IMR-90 (cell line): ENCODE measurements around the gene LRRN2. TPM values are rescaled to one million over a fixed set of nuclear protein-coding genes. Genes with fewer than 3 reads are reported as not detected.

Experiments
- ATAC-seq: fragments of 200-7000 bp; cut with Tn5 transposase; 2 replicates; pipeline ENCODE4 v1.9.1; 2020; ENCODE audit warnings: low read depth, mild to moderate bottlenecking, moderate library complexity
- BruUV-seq: library from RNA; stranded (reverse); fragments of 400-500 nt; replicated peaks from 2 replicates; lab custom pipeline; 2021; lab: Mats Ljungman, UMichigan
- CTCF ChIA-PET: fragments of 300-600 bp; formaldehyde crosslinking; extraction: SDS; loops from one replicate; lab custom pipeline; 2021; ENCODE audit warnings: antibody characterized with exemption; lab: Yijun Ruan, JAX
- POLR2A ChIA-PET: fragments of 300-600 bp; sonication (Branson Sonifier 250); formaldehyde crosslinking; loops from one replicate; lab custom pipeline; 2022; ENCODE audit warnings: antibody characterized with exemption; ENCODE audit not compliant: unreplicated experiment; lab: Charles Lee
- DNase-seq: peaks from one replicate; pipeline ENCODE4 v3.0.0; 2013
- H2AFZ ChIP-seq: replicated peaks from 2 replicates; pipeline ENCODE3; 2013; ENCODE audit warnings: low read length, mild to moderate bottlenecking; ENCODE audit not compliant: poor library complexity
- H2AK5ac ChIP-seq: 2 replicates; pipeline ENCODE4 v1.6.1; 2013; ENCODE audit warnings: low read depth, low read length, inconsistent platforms
- H2AK9ac ChIP-seq: replicated peaks from 2 replicates; pipeline ENCODE3; 2013; ENCODE audit warnings: mild to moderate bottlenecking, low read depth, low read length, moderate library complexity; ENCODE audit not compliant: poor library complexity
- H2BK120ac ChIP-seq: 2 replicates; pipeline ENCODE4 v1.6.1; 2013; ENCODE audit warnings: low read depth, low read length, inconsistent platforms
- H2BK15ac ChIP-seq: 3 replicates; pipeline ENCODE4 v1.6.1; 2013; ENCODE audit warnings: low read depth, low read length, inconsistent platforms
- H2BK20ac ChIP-seq: 2 replicates; pipeline ENCODE4 v1.6.1; 2013; ENCODE audit warnings: low read depth, mild to moderate bottlenecking, inconsistent platforms, low read length, moderate library complexity
- H2BK5ac ChIP-seq: 2 replicates; pipeline ENCODE4 v1.6.1; 2013; ENCODE audit warnings: mild to moderate bottlenecking, low read depth, low read length, inconsistent platforms; ENCODE audit not compliant: poor library complexity, severe bottlenecking
- H3K14ac ChIP-seq: replicated peaks from 2 replicates; pipeline ENCODE4 v1.6.1; 2013; ENCODE audit warnings: low read depth, low read length, inconsistent platforms
- H3K18ac ChIP-seq: 2 replicates; pipeline ENCODE4 v1.6.1; 2013; ENCODE audit warnings: low read depth, low read length, control low read depth
- H3K23ac ChIP-seq: 2 replicates; pipeline ENCODE4 v1.6.1; 2013; ENCODE audit warnings: low read depth, low read length, inconsistent platforms
- H3K27ac ChIP-seq: 2 replicates; pipeline ENCODE4 v1.5.1; 2013; ENCODE audit warnings: mild to moderate bottlenecking, control low read depth, low read length; ENCODE audit not compliant: insufficient read depth
- H3K27me3 ChIP-seq: 2 replicates; pipeline ENCODE4 v1.6.1; 2013; ENCODE audit warnings: low read length; ENCODE audit not compliant: control insufficient read depth, insufficient read depth
- H3K36me3 ChIP-seq: 2 replicates; pipeline ENCODE4 v1.6.1; 2013; ENCODE audit warnings: low read length, mixed read lengths; ENCODE audit not compliant: control insufficient read depth, insufficient read depth
- H3K4ac ChIP-seq: 2 replicates; pipeline ENCODE4 v1.6.1; 2013; ENCODE audit warnings: low read depth, low read length, inconsistent platforms
- H3K4me1 ChIP-seq: 2 replicates; pipeline ENCODE4 v1.6.1; 2013; ENCODE audit warnings: low read length, mixed read lengths; ENCODE audit not compliant: control insufficient read depth, insufficient read depth
- H3K4me2 ChIP-seq: 2 replicates; pipeline ENCODE4 v1.6.1; 2013; ENCODE audit warnings: low read depth, mild to moderate bottlenecking, control low read depth, low read length, moderate library complexity
- H3K4me3 ChIP-seq: 2 replicates; pipeline ENCODE4 v1.5.1; 2013; ENCODE audit warnings: low read depth, mild to moderate bottlenecking, control low read depth, low read length, moderate library complexity; ENCODE audit not compliant: insufficient read depth
- H3K56ac ChIP-seq: 2 replicates; pipeline ENCODE4 v1.6.1; 2013; ENCODE audit warnings: low read length, inconsistent platforms; ENCODE audit not compliant: insufficient read depth; ENCODE audit errors: extremely low read depth
- H3K79me1 ChIP-seq, 2 experiments: 2 replicates each; pipeline ENCODE4 v1.6.1; 2013; ENCODE audit warnings: low read length in 2 of 2, inconsistent platforms in 1 of 2, low read depth in 1 of 2
- H3K9ac ChIP-seq: 2 replicates; pipeline ENCODE4 v1.6.1; 2013; ENCODE audit warnings: low read depth, low read length, control low read depth
- H3K9me1 ChIP-seq: 2 replicates; pipeline ENCODE4 v1.6.1; 2013; ENCODE audit warnings: low read length, inconsistent platforms; ENCODE audit not compliant: insufficient read depth
- H3K9me3 ChIP-seq: 2 replicates; pipeline ENCODE4 v1.6.1; 2013; ENCODE audit warnings: low read length; ENCODE audit not compliant: control insufficient read depth, insufficient read depth
- H4K20me1 ChIP-seq: 2 replicates; pipeline ENCODE4 v1.6.1; 2013; ENCODE audit warnings: low read length, inconsistent platforms; ENCODE audit not compliant: insufficient read depth
- H4K5ac ChIP-seq: 2 replicates; pipeline ENCODE4 v1.6.1; 2013; ENCODE audit warnings: mild to moderate bottlenecking, low read depth, low read length, control low read depth
- H4K8ac ChIP-seq, 2 experiments: 2 replicates each; pipeline ENCODE4 v1.6.1; 2013; ENCODE audit warnings: low read depth in 2 of 2, low read length in 2 of 2, control low read depth in 1 of 2, inconsistent platforms in 1 of 2
- H4K91ac ChIP-seq: 2 replicates; pipeline ENCODE4 v1.6.1; 2013; ENCODE audit warnings: low read depth, low read length, inconsistent platforms; ENCODE audit not compliant: insufficient read depth
- CEBPB ChIP-seq: IDR thresholded peaks from 2 replicates; pipeline ENCODE4 v1.6.1; 2012; ENCODE audit warnings: low read depth, low read length, improper control_type of control experiment
- CHD1 ChIP-seq: IDR thresholded peaks from 2 replicates; pipeline ENCODE4 v1.6.1; 2012; ENCODE audit warnings: low read depth, low read length, improper control_type of control experiment
- CTCF ChIP-seq: conservative IDR thresholded peaks from 2 replicates; pipeline ENCODE4 v1.5.1; 2012; ENCODE audit warnings: mild to moderate bottlenecking, low read depth, low read length, improper control_type of control experiment
- ELK1 ChIP-seq: fragments of 150-350 bp; IDR thresholded peaks from 2 replicates; pipeline ENCODE4 v1.6.1; 2016; ENCODE audit warnings: low read depth, mild to moderate bottlenecking, low read length, moderate library complexity, borderline replicate concordance
- FOS ChIP-seq: fragments of 150-350 bp; IDR thresholded peaks from 2 replicates; pipeline ENCODE4 v1.6.1; 2016; ENCODE audit warnings: low read depth, low read length
- MAFK ChIP-seq: IDR thresholded peaks from 2 replicates; pipeline ENCODE4 v1.6.1; 2012; ENCODE audit warnings: low read depth, low read length, improper control_type of control experiment
- MAZ ChIP-seq: IDR thresholded peaks from 2 replicates; pipeline ENCODE4 v1.6.1; 2012; ENCODE audit warnings: low read depth, mild to moderate bottlenecking, low read length, improper control_type of control experiment, moderate library complexity, borderline replicate concordance
- NFE2L2 ChIP-seq: fragments of 150-350 bp; IDR thresholded peaks from 2 replicates; pipeline ENCODE4 v1.6.1; 2016; ENCODE audit warnings: low read depth, mild to moderate bottlenecking, low read length
- POLR2A ChIP-seq: IDR thresholded peaks from 2 replicates; pipeline ENCODE4 v1.6.1; 2012; ENCODE audit warnings: mild to moderate bottlenecking, low read depth, low read length
- RAD21 ChIP-seq: IDR thresholded peaks from 2 replicates; pipeline ENCODE4 v1.6.1; 2012; ENCODE audit warnings: low read length, improper control_type of control experiment
- RFX5 ChIP-seq: IDR thresholded peaks from 2 replicates; pipeline ENCODE4 v1.8.0; 2012; ENCODE audit warnings: low read depth, mild to moderate bottlenecking, low read length, moderate library complexity
- SMC3 ChIP-seq: fragments of 150-350 bp; IDR thresholded peaks from 2 replicates; pipeline ENCODE4 v1.6.1; 2016; ENCODE audit warnings: low read depth, mild to moderate bottlenecking, antibody characterized with exemption, low read length, moderate library complexity
- WGBS, 2 experiments: methylation state at CpG; one replicate each; pipeline versions ENCODE4 v1.1.5 to v1.1.7; 2013; ENCODE audit warnings: missing lambda C conversion rate in 2 of 2; ENCODE audit not compliant: insufficient read length in 1 of 2; ENCODE audit errors: extremely low coverage in 2 of 2; 5-methylcytosine and 5-hydroxymethylcytosine counted together
- dilution Hi-C: fragments of 300-500 bp; cut with HindIII; formaldehyde crosslinking; loops from one replicate; pipeline ENCODE4 v1.14.3; 2018; ENCODE audit warnings: low sequenced_read_pairs; ENCODE audit not compliant: unreplicated experiment
- in situ Hi-C: fragments of 300-500 bp; cut with MboI; formaldehyde crosslinking; loops from 3 replicates; pipeline ENCODE4 v1.14.3; 2019; ENCODE audit warnings: low sequenced_read_pairs, inconsistent platforms, mixed read lengths
- intact Hi-C: fragments of 100-400 bp; cut with micrococcal nuclease; formaldehyde crosslinking; loops from 2 replicates; pipeline ENCODE4 v1.10.0; 2022
- polyA plus RNA-seq, 3 experiments: library from polyadenylated mRNA; depleted of rRNA; stranded (reverse); fragments of >200 nt; gene quantifications; 2 replicates each; pipeline ENCODE4 v1.2.3, GENCODE V29; 2012; ENCODE audit warnings: low replicate concordance in 1 of 3
- total RNA-seq: library from RNA; depleted of rRNA; stranded (reverse); fragments of >200 nt; gene quantifications from 2 replicates; pipeline ENCODE4 v1.2.3, GENCODE V29; 2012
- TF ChIP-seq, protein P1 (sequence below): fragments of 150-350 bp; IDR thresholded peaks from 2 replicates; pipeline ENCODE4 v1.6.1; 2017; ENCODE audit warnings: mild to moderate bottlenecking, antibody characterized with exemption, low read length, low read depth

The LRRN2 gene
- total and polyA plus RNA-seq, 2 of the 4 experiments (the other 2 are of a cell fraction), result not detected

GRCh38 chr1:204653590-204654340 lies 31.8 kb downstream of the LRRN2 start:
- DNase-seq (no peak), ATAC-seq (no peak)
- Histone ChIP-seq H3K9me3 (no peaks in the 10 kb centered on the region), H3K4me3 (no peak overlapping the region), H3K14ac (no peak overlapping the region), H3K4me2 (no peak overlapping the region), H2BK5ac (no peak overlapping the region), H4K8ac (no peak overlapping the region), H3K56ac (no peak overlapping the region), H2BK15ac (no peak overlapping the region), H2AK9ac (no peak overlapping the region), H2AFZ (no peak overlapping the region), H3K36me3 (no peaks in the 10 kb centered on the region), H3K23ac (no peak overlapping the region), H3K4ac (no peak overlapping the region), H2BK20ac (no peak overlapping the region), H2BK120ac (no peak overlapping the region), H4K91ac (no peak overlapping the region), H3K27ac (no peak overlapping the region), H3K18ac (no peak overlapping the region), H2AK5ac (no peak overlapping the region), H4K20me1 (no peaks in the 10 kb centered on the region), H3K4me1 (no peaks in the 10 kb centered on the region), H4K5ac (no peak overlapping the region), H3K9ac (no peak overlapping the region), H3K27me3 (peaks cover 31% of the 10 kb centered on the region), H3K79me1 (no peaks in the 10 kb centered on the region), H3K9me1 (no peaks in the 10 kb centered on the region)
- dilution Hi-C loops (no loop called here), in situ Hi-C loops (no loop called here), intact Hi-C loops (no loop called here)
- 33% methylated on average over 3 of the region's 5 CpGs; no CpG with 5 or more reads in 1 of the 2 experiments for WGBS, 2 experiments
- POLR2A ChIA-PET, result no interaction called here
- no TSS peak for BruUV-seq
- CTCF ChIA-PET, result no interaction called here
- TF ChIP-seq SMC3 (no peak), CEBPB (no peak), MAZ (no peak), POLR2A (no peak), CHD1 (no peak), MAFK (no peak), FOS (no peak), RFX5 (no peak), ELK1 (no peak), RAD21 (no peak), CTCF (no peak), NFE2L2 (no peak)
- TF ChIP-seq, protein P1, sequence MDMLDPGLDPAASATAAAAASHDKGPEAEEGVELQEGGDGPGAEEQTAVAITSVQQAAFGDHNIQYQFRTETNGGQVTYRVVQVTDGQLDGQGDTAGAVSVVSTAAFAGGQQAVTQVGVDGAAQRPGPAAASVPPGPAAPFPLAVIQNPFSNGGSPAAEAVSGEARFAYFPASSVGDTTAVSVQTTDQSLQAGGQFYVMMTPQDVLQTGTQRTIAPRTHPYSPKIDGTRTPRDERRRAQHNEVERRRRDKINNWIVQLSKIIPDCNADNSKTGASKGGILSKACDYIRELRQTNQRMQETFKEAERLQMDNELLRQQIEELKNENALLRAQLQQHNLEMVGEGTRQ, result no peak
